CD4-positive, alpha-beta T cell treated with Interleukin-15 for 1 hour (primary cell): ENCODE data around the gene EIF4A2.

Source experiments
- DNase-seq: peaks from one replicate; pipeline ENCODE4 v3.0.0-alpha.2; 2020

Gene EIF4A2

GRCh38 chr3:186783058-186783730, at the start of gene EIF4A2:
EIF4A2 (plus strand) TSS chr3:186783577; CDS start chr3:186783611, 34 bp downstream.
- peak; percentile 91 for DNase-seq

DNA sequence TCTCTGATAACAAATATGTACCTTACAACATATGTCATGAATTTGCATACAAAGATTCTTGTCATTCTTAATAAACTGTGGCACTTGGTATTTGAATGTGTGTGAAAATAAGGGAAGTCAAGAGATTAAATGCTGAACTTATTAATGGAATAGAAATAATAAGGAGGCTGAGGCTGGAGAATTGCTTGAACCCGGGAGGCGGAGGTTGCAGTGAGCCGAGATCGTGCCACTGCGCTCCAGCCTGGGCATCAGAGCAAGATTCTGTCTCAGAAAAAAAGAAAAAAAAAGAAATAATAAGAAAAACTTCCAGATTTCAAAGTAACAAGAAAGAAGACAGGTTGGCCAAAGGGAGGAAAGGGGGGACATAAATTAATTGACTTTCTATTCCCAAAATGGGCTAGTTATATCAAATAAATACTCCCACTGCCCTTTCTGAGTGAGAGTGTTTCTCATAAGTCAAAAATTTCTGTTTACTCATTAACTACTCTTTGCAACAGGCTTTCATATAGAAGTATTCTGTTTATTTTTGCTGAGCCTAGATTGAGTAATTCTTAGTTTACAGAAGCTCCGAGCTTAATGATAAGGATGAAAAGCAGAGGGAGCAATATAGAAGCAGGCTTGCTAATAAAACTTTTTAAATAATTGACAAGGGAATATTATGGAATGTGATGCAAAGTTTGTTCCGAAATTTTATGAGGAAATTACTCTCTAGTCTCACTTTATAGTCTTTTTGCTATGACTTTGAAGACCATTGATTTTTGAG, 40.6 kb upstream of the EIF4A2 start:
- no peak for DNase-seq

- DNase-seq = no peak
Observed at GRCh38 chr3:186743666-186744065, 39.7 kb upstream of the EIF4A2 start.

DNA sequence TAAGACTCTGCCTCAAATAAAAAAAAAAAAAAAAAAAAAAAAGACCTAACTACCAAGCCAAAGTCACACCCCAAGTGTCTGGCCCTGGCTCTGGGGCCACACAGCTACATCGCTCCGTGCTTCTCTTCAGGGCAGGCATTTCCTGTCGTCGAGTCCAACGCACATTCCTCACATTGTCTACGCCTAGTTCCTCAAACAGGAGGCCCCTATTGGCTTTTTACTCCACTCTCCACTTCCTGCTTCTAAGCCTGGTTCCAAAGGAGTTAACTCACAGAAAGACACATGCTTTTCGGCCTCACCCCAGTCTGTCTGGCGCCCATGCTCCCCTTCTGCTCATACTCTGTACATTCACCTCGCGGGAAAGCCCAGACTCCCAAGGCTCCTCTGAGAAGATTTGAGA, 37.4 kb upstream of the EIF4A2 start:
- peak; percentile 49 for DNase-seq

DNA sequence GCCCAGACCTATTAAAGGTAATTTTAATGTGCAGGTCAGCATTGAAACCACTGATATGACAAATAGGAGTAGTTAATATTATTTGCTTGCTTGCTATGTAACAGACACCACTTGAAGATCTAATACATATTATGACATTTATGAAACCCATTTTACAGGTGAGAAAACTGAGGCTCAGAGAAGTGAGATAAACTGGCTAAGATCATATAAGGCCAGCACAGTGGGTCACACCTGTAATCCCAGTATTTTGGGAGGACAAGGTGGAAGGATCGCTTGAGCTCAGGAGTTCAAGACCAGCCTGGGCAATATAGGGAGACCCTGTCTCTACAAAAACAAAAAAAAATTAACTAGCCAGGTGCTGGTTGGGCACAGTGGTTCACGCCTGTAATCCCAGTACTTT, 33.1 kb upstream of the EIF4A2 start:
- no peak for DNase-seq

DNA sequence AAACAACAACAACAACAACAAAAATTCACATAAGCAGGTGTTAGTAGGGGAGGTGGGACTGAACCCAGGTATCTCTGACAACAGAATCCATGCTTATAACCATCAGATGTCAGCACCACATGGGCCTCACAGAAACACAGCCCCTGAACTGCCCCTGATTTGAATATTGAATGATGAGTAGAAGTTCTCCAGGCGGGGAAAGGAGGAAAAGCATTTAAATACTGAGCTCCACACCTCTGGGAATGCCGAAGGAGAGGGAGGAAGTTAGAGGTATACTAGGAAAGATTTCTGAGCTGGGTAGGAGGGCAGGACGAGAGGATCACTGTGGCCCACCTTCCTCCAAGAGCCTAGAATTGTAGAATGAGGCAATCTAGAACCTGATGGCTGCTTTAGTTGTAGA, 31.9 kb upstream of the EIF4A2 start:
- DNase-seq = no peak

DNA sequence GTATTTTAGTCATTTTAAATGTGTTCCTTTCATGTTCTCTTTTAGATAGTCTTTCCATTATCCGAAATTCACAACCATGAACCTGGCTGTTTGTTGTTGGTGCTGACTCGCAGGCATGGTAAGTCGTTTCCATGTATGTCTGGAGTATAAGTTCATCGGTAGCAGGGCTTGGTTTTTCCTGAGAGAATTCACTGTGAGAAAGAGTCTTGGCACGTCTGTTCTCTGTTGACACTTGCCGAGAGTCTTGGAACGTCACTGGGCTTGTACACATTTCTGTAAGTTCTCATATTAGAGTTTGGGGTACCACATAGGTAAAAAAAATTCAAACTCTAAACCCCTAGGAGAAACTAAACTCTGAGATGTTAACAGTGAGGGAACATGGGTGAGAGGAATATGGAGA, 29.4 kb upstream of the EIF4A2 start:
- DNase-seq = no peak

GRCh38 chr3:186754871-186755270, 28.5 kb upstream of the EIF4A2 start:
- no peak for DNase-seq

DNA sequence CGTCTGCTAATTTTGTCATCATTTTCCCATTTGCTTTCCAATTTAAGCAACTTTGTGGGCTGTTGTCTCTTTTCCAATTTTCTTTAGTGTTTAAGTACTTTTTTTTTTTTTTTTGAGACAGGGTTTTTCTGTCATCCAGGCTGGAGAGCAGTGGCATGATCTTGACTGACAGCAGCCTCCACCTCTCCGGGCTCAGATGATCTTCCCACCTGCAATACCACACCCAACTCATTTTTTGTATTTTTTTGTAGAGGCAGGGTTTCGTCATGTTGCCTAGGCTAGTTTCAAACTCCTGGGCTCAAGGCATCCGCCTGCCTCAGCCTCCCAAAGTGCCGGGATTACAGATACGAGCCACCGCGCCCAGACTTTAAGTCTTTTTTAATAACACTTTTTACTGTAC, 26.2 kb upstream of the EIF4A2 start:
- DNase-seq = no peak

- no peak for DNase-seq
Observed at GRCh38 chr3:186757686-186758220, 25.6 kb upstream of the EIF4A2 start.

DNA sequence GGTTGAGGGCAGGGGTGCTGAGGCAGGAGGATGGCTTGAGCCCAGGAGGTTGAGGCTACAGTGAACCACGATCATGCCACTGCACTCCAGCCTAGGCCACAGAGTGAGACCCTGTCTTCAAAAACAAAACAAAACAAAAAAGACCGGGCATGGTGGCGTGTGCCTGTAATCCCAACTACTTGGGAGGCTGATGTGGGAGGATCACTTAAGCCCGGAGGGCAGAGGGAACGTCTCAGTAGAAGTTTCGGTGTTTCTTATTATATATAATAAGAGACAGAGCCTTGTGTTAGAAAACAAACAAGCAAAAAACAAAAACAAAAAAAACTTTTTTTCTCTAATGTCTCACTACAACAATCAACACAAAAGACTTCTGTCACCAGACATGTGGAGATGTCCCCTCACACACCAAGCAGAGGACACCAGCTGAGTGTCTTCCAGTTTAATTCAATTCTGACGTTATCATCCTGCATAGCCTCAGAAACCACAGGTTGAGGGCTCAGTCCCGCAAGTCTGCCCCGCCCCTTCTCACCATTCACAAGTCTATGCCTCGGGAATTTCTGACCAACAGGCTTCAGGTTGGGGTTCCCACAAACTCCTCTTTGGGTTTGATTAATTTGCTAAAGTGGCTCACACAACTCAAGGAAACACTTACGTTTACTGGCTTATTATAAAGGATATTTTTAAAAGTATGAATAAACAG, 24.0 kb upstream of the EIF4A2 start:
- DNase-seq = no peak

GRCh38 chr3:186760141-186760833, 23.1 kb upstream of the EIF4A2 start:
- DNase-seq = no peak

GRCh38 chr3:186760897-186761447, 22.4 kb upstream of the EIF4A2 start:
- no peak for DNase-seq

DNA sequence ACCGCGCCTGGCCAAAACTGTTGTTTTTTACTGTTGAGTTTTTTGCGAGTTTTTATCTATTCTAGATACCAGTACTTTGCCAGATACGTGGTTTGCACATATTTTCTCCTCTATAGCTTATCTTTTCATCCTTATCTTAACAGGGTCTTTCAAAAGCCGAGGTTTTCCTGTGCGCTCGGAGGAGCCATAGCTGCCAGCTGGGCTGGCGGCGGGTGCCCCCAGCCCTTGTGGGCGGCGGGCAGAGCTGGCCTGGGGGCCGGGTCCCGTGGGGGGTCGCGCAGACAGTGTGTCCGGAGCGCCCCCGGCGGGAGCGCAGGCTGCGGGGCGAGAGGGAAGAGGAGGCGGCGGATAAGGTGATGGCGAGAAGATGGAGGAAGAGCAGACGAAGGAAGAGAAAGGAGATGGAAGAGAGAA, 11.1 kb upstream of the EIF4A2 start:
- DNase-seq = no peak

DNA sequence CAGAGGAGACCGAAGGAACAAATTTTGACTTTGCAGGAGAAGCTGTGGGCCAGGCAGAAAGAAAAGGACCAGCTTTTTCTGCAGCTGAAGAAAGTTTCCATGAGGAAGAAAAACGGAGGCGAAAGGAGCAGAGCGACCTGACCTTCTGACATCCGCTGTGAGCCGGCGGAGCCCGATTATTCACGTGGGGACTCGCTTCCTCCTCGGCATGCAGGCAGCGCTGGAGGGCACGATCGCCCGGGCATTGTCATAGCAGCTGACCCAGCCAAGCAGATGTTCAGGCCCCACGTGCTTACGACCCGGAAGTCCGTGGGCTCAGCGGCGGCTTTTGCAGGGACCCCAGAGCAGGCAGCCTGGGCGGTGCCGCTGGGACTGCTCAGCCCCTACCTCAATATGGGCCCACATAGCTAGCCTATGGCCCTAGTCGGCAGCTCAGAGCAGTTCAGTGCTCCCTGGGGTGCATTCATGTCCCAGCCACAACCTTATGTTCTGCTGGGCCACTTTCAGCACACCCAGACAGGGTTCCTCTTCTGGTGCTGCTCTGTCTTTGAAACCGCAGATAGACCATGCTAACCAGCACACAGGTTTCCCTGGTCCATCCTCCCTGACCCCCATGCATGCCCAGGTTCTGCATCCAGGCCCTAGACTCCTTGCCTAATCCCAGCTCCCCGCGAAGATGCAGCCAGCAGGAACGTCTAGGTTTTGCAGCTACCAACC, 10.5 kb upstream of the EIF4A2 start:
- DNase-seq = peak; percentile 72

DNA sequence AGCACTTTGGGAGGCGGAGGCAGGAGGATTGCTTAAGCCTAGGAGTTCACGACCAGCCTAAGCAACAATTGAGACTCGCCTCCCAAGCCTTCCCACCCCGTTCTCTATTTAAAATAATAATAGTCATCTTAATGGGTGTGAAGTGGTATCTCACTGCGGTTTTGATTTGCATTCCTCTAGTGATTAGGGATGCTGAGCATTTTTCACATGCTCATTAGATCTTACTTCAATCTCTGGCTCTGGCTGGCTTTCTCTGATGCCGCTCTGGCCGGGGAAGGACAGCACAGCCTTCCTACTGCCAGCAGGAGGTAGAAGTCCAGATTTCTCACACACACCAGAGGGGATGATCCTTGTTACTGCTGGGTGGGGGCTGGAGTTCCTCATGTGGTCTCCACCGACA, 7.4 kb upstream of the EIF4A2 start:
- no peak for DNase-seq

DNA sequence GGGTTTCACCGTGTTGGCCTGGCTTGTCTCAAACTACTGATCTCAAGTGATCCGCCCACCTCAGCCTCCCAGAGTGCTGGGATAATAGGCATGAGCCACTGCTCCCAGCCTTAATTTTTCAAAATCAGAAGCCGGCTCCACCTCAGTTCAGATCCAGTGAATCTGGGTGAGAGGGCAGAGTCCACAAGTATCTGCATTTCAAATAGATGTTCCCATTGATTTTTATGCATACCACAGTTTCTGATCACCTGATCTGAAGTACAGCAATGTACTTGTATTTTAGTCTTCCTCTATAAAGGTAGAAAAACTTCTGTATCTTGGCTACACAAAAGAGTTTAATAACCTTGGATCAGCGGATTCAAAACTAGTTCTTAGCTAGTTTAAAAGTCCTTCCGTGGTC, 4.2 kb upstream of the EIF4A2 start:
- DNase-seq = no peak

DNA sequence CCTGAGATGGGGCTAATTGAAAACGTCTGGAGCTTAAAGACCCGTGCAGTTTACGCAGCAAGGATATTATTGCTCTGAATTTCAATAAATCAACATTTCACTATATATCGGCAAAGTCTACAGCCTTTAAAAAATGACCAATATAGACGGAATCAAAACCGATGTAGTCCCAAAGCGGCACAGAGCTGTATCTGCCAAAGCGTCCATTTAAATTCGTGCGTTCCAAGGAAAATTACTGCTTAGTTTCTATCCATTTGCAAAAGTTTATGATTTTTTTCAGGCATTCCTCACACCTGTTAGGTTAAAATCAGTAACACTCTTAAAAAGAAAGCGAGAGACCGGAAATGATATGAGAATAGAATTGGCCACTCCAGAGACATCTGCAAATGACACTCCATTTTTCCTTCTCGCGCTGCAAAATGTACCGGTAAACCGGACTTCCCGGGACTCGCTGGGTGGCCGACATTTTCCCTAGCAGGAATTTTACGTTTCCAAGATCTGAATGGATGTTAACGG, 777 bp upstream of the EIF4A2 start:
- DNase-seq = no peak

- peak; percentile 81 for DNase-seq
Observed at GRCh38 chr3:186783731-186784515, 546 bp downstream of the EIF4A2 start.

DNA sequence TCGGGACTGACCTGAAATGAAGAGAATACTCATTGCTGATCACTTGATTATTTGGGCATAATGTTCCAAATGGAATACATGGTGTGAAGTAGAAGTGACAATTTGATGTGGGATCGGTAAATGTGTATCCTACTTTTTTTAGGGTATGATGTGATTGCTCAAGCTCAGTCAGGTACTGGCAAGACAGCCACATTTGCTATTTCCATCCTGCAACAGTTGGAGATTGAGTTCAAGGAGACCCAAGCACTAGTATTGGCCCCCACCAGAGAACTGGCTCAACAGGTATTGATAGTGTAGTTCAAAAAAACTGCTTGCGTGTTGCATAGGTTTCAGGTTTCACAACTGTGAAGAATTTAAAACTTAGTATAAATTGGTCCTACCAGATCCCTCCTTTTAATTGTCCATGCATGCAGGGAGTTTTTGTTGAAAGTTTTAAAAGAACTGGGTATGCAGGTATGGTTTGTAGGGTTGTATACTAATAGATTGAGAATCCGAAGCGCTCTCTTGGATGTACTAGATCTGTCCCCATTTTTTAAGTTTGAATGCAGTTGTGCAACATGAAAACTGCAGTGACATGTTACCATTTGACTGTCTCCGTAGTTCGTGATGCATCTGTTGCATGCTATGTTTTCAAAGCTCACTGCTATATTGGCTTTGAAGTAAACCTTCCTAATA, 1.6 kb downstream of the EIF4A2 start:
- no peak for DNase-seq
